ENCODE data around the gene RNF223.

The RNF223 gene

DNA sequence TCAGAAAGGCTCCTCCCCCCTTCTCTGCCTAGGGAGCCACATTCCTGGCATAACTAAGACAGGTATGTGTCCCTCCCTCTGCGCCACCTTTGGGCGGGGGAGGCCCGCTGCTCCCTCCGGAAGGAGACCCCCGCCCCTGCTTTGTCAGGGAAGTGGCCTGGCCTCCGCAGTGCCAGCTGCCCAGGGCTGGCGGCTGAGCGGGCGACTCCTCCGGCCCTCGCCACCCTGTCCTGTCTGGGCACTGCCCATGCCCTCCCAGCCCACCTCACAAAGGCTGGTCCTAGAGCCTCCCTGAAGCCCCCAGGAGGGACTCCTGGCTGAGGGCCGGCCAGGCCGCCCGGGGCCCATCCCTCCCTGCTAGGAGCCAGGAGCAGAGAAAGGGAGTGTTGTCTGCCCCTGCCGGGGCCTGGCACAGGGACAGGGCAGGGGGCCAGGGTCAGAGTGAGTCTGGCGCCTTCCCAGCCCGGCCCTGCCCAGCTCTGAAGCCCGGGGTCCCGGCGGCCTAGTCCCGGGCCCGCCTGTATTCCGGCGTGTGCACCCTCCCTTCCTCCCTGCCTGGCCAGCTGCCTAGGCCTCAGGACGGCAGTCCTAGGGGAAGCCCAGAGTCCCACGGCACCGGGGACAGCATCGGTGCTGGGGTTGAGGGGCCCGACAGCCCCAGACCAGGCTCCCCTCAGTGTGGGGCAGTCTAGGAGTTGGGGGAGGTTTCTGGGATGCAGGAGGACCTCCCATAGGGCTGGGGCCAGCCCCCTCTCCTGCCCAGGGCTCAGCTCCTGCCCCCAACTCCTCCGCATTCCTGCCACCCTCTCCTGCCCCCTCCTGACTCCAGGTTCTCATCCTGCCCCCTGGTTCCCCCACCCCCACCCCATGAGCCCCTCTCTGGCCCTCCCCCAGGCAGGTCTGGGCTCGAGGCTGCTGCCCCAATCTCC, 49.1 kb downstream of the RNF223 start:
- TF ChIP-seq POLR2A (IDR thresholded peaks at IDR 0.05; ENCODE audit: extremely low read depth, insufficient read length), result no peak
- TF ChIP-seq, protein P1, sequence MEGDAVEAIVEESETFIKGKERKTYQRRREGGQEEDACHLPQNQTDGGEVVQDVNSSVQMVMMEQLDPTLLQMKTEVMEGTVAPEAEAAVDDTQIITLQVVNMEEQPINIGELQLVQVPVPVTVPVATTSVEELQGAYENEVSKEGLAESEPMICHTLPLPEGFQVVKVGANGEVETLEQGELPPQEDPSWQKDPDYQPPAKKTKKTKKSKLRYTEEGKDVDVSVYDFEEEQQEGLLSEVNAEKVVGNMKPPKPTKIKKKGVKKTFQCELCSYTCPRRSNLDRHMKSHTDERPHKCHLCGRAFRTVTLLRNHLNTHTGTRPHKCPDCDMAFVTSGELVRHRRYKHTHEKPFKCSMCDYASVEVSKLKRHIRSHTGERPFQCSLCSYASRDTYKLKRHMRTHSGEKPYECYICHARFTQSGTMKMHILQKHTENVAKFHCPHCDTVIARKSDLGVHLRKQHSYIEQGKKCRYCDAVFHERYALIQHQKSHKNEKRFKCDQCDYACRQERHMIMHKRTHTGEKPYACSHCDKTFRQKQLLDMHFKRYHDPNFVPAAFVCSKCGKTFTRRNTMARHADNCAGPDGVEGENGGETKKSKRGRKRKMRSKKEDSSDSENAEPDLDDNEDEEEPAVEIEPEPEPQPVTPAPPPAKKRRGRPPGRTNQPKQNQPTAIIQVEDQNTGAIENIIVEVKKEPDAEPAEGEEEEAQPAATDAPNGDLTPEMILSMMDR (IDR thresholded peaks at IDR 0.05; ENCODE audit: low read depth, low read length), result no peak
- TF ChIP-seq MYC (IDR thresholded peaks at IDR 0.05; ENCODE audit: low read depth, low read length), result no peak
- TF ChIP-seq, protein P2, sequence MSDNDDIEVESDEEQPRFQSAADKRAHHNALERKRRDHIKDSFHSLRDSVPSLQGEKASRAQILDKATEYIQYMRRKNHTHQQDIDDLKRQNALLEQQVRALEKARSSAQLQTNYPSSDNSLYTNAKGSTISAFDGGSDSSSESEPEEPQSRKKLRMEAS (IDR thresholded peaks at IDR 0.05; ENCODE audit: low read depth, low read length), result no peak
- H3K4me3 ChIP-seq (ENCODE audit: low read depth, low read length), result no peak overlapping the region
- no peak for DNase-seq (ENCODE audit: low read depth)

DNA sequence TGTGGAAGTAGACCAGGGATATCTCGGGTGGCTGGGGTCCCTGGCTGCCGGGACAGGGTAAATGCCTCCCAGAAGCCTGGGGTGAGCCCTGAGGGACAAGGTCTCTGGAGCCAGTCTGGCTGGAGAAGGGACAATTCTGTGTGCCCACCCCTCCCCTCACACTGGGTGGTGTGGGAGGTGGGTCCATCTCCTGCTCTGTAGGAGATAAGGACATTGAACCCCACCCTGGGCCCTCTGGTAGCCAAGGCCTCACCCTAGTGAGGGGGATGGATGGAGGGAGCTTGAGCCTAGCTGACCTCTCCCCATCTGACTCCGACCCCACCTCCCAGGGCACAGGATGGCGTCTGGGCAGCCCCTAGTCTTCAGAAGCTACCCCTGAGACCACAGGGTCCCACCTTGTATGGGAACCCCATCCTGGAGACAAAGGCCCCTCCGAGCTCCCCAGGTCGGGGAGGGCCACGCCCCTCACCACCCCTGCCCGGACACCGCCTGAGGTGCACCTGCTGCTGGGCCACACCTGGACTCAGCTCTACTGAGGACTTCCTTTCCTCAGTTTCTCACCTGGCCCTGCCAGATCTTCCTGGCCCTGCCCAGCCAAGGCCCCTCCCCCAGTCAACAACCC, 49.8 kb downstream of the RNF223 start:
- TF ChIP-seq, protein P2 (IDR thresholded peaks at IDR 0.05; ENCODE audit: low read depth, low read length), result no peak
- H3K4me3 ChIP-seq (ENCODE audit: low read depth, low read length), result no peak overlapping the region
- DNase-seq (ENCODE audit: low read depth), result no peak

DNA sequence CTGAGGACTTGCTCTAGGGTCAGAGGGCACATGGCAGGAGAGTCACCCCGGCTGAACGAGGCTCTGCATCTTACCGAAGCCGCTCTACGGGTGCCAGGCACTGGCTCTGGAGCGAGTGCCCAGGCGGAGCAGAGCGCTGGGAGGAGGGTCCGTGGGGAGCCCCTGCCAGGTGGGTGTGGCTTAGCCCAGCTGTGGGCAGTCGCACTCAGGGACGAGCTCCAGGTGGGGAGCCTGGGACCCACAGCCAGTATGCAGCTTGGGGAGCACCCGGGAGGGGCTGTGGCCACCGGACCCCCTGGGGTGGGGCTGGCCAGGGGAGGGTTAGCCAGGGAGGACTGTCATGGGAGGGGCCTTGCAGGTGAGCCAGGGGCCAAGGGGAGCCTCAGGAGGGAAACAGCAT, 50.4 kb downstream of the RNF223 start:
- TF ChIP-seq MYC (IDR thresholded peaks at IDR 0.05; ENCODE audit: low read depth, low read length), result no peak
- TF ChIP-seq, protein P2 (IDR thresholded peaks at IDR 0.05; ENCODE audit: low read depth, low read length), result no peak
- TF ChIP-seq, protein P1 (IDR thresholded peaks at IDR 0.05; ENCODE audit: low read depth, low read length), result no peak
- TF ChIP-seq POLR2A (IDR thresholded peaks at IDR 0.05; ENCODE audit: extremely low read depth, insufficient read length), result no peak
- no peak overlapping the region for H3K4me3 ChIP-seq (ENCODE audit: low read depth, low read length)
- no peak for DNase-seq (ENCODE audit: low read depth)

DNA sequence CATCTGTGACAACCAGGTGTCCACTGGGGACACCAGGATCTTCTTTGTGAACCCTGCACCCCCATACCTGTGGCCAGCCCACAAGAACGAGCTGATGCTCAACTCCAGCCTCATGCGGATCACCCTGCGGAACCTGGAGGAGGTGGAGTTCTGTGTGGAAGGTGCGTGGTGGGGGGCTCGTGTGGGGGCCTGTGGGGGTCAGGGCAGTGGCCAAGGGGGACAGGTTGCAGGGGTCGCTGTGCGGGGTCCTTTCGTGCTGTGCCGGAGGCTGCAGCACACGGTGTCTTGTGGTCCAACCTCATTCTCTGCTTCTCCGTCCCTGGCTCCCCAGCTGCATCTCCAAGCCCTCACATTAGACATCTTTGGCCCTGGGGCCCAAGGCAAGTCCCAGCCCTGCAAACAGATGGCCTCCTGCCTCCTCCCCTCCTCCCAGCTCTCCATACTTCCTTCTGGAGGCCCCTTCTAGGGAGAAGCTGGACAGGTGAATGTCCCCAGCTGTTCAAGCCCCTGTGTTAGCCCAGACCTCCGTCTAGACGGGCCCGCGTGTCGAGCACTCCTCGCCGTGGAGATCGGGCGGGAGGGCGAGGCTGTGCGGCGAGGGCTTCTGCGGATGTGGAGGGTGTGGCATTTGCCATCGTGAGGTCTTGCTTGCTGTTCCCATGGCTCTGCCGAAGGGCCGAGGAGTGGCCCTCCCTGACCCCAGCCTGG, 51.6 kb downstream of the RNF223 start:
- DNase-seq (ENCODE audit: low read depth), result no peak
- TF ChIP-seq, protein P1 (IDR thresholded peaks at IDR 0.05; ENCODE audit: low read depth, low read length), result no peak
- TF ChIP-seq POLR2A (IDR thresholded peaks at IDR 0.05; ENCODE audit: extremely low read depth, insufficient read length) (no peak), MYC (IDR thresholded peaks at IDR 0.05; ENCODE audit: low read depth, low read length) (no peak)
- TF ChIP-seq, protein P2 (IDR thresholded peaks at IDR 0.05; ENCODE audit: low read depth, low read length), result no peak
- no peak overlapping the region for H3K4me3 ChIP-seq (ENCODE audit: low read depth, low read length)

DNA sequence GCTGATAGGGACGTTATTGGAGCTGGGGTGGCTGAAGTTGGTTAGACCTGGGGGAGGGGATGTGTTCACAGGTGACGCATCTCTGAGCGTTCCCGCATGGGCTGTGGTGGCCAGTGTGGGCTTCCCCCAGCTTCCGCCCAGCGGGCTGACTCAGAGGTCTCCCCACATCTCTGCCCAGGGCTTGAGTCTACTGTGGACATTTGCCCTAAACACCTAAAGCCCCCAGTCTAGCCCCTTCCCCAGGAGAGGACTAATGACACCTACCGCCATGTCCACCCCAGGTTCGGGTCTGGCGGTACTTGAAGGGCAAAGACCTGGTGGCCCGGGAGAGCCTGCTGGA, 52.2 kb downstream of the RNF223 start:
- no peak for TF ChIP-seq POLR2A (IDR thresholded peaks at IDR 0.05; ENCODE audit: extremely low read depth, insufficient read length)
- TF ChIP-seq, protein P2 (IDR thresholded peaks at IDR 0.05; ENCODE audit: low read depth, low read length), result no peak
- TF ChIP-seq, protein P1 (IDR thresholded peaks at IDR 0.05; ENCODE audit: low read depth, low read length), result no peak
- TF ChIP-seq MYC (IDR thresholded peaks at IDR 0.05; ENCODE audit: low read depth, low read length), result no peak
- DNase-seq (ENCODE audit: low read depth), result no peak
- H3K4me3 ChIP-seq (ENCODE audit: low read depth, low read length), result no peak overlapping the region

Data from NB4 (cell line).